CD14-positive monocyte (primary cell): ENCODE measurements around the gene HCCS. TPM values are rescaled to one million over a fixed set of nuclear protein-coding genes. Genes with fewer than 3 reads are reported as not detected.
A peak's percentile ranks its signal among the peaks of the same experiment; 100 is the strongest.

ENCODE experiments used
- DNase-seq, 3 donors: peaks; one replicate each; pipeline ENCODE4 v3.0.0-alpha.2; 2011 to 2022
- H2AFZ ChIP-seq: 2 replicates; pipeline ENCODE4 v1.6.0; 2012; ENCODE audit warnings: mild to moderate bottlenecking, low read depth, low read length, inconsistent platforms; ENCODE audit not compliant: insufficient read depth, poor library complexity, severe bottlenecking
- H3K27ac ChIP-seq, 2 donors: 1 replicate in 1 of 2; 2 replicates in 1 of 2; pipeline ENCODE4 v1.5.1; 2012 to 2013; ENCODE audit warnings: low read length in 2 of 2, control low read depth in 1 of 2, inconsistent platforms in 1 of 2, low read depth in 1 of 2, mild to moderate bottlenecking in 1 of 2
- H3K27me3 ChIP-seq, 2 donors: one replicate each; pipeline versions ENCODE4 v1.6.0 to v1.6.1; 2011 to 2013; ENCODE audit warnings: low read length in 2 of 2; ENCODE audit not compliant: control insufficient read depth in 2 of 2, insufficient read depth in 2 of 2
- H3K36me3 ChIP-seq, 2 donors: replicated peaks in 1 of 2; 1 replicate in 1 of 2; 2 replicates in 1 of 2; pipeline versions ENCODE4 v1.5.1 to v1.6.1; 2012 to 2013; ENCODE audit warnings: low read length in 2 of 2, control low read depth in 1 of 2, inconsistent platforms in 1 of 2, mild to moderate bottlenecking in 1 of 2; ENCODE audit not compliant: insufficient read depth in 2 of 2, control insufficient read depth in 1 of 2
- H3K4me1 ChIP-seq, 2 donors: 1 replicate in 1 of 2; 2 replicates in 1 of 2; pipeline versions ENCODE4 v1.5.1 to v1.6.1; 2012 to 2013; ENCODE audit warnings: low read length in 2 of 2, control low read depth in 1 of 2, inconsistent platforms in 1 of 2, mild to moderate bottlenecking in 1 of 2, moderate library complexity in 1 of 2; ENCODE audit not compliant: insufficient read depth in 2 of 2, control insufficient read depth in 1 of 2
- H3K4me2 ChIP-seq: replicated peaks from 2 replicates; pipeline ENCODE3; 2012; ENCODE audit warnings: low read length, moderate library complexity, mild to moderate bottlenecking; ENCODE audit not compliant: poor library complexity, severe bottlenecking; ENCODE audit errors: extremely low read depth
- H3K4me3 ChIP-seq, 3 experiments: fragments of 200-600 bp in 1 of 3; sonication (generic) in 1 of 3; replicated peaks in 1 of 3; 1 replicate in 2 of 3; 2 replicates in 1 of 3; pipeline ENCODE4 v1.5.1; 2011 to 2013; ENCODE audit warnings: low read length in 3 of 3, mild to moderate bottlenecking in 3 of 3, control low read depth in 2 of 3, low read depth in 2 of 3, inconsistent platforms in 1 of 3, moderate library complexity in 1 of 3
- H3K79me2 ChIP-seq: 2 replicates; pipeline ENCODE4 v1.6.0; 2012; ENCODE audit warnings: mild to moderate bottlenecking, control low read depth, inconsistent platforms, low read length, moderate library complexity; ENCODE audit not compliant: insufficient read depth
- H3K9ac ChIP-seq: 2 replicates; pipeline ENCODE4 v1.6.0; 2017; ENCODE audit warnings: low read length, mild to moderate bottlenecking; ENCODE audit not compliant: insufficient read depth, poor library complexity, severe bottlenecking
- H3K9me3 ChIP-seq, 2 donors: replicated peaks in 1 of 2; 1 replicate in 1 of 2; 2 replicates in 1 of 2; pipeline versions ENCODE4 v1.5.1 to v1.6.1; 2012 to 2013; ENCODE audit warnings: low read length in 2 of 2, control low read depth in 1 of 2; ENCODE audit not compliant: control insufficient read depth in 1 of 2, insufficient read depth in 1 of 2
- H4K20me1 ChIP-seq: 2 replicates; pipeline ENCODE4 v1.6.0; 2012; ENCODE audit warnings: mild to moderate bottlenecking, low read length, control low read depth, moderate library complexity; ENCODE audit not compliant: insufficient read depth
- H3K27ac Mint-ChIP-seq, 7 donors: one replicate each; pipeline ENCODE4 v1.8.0; 2020; ENCODE audit warnings: mild to moderate bottlenecking in 7 of 7, mixed read lengths in 7 of 7, moderate library complexity in 6 of 7, inconsistent platforms in 2 of 7
- H3K27me3 Mint-ChIP-seq, 3 donors: one replicate each; pipeline ENCODE4 v1.8.0; 2021 to 2022; ENCODE audit warnings: low read depth in 3 of 3, mild to moderate bottlenecking in 3 of 3, mixed read lengths in 3 of 3, moderate library complexity in 3 of 3, inconsistent platforms in 1 of 3
- H3K36me3 Mint-ChIP-seq, 2 donors: one replicate each; pipeline ENCODE4 v1.8.0; 2020; ENCODE audit warnings: mixed read lengths in 2 of 2, inconsistent platforms in 1 of 2, mild to moderate bottlenecking in 1 of 2
- H3K4me1 Mint-ChIP-seq: one replicate; pipeline ENCODE4 v1.8.0; 2020; ENCODE audit warnings: mild to moderate bottlenecking, mixed read lengths
- H3K4me3 Mint-ChIP-seq, 2 donors: one replicate each; pipeline ENCODE4 v1.8.0; 2020; ENCODE audit warnings: mild to moderate bottlenecking in 2 of 2, mixed read lengths in 2 of 2, moderate library complexity in 1 of 2
- H3K9me3 Mint-ChIP-seq, 7 donors: one replicate each; pipeline ENCODE4 v1.8.0; 2020 to 2022; ENCODE audit warnings: mixed read lengths in 7 of 7, mild to moderate bottlenecking in 6 of 7, moderate library complexity in 6 of 7, inconsistent platforms in 2 of 7
- CTCF ChIP-seq: fragments of 200-600 bp; IDR thresholded peaks from one replicate; pipeline ENCODE4 v1.8.0; 2022; ENCODE audit warnings: antibody characterized with exemption, mild to moderate bottlenecking
- WGBS: methylation state at CpG from one replicate; pipeline ENCODE4 v1.1.5; 2013; ENCODE audit warnings: missing lambda C conversion rate; ENCODE audit not compliant: insufficient coverage; 5-methylcytosine and 5-hydroxymethylcytosine counted together
- intact Hi-C, 2 donors: fragments of 100-400 bp; cut with micrococcal nuclease; formaldehyde crosslinking; loops; one replicate each; pipeline versions ENCODE4 v1.15.0 to v1.15.1; 2023
- polyA plus RNA-seq, 3 donors: library from polyadenylated mRNA; depleted of rRNA in 1 of 3; unstranded in 2 of 3; stranded (reverse) in 1 of 3; fragments of 300-500 nt in 2 of 3; fragments of >200 nt in 1 of 3; fragmentation: Illumina TruSeq in 2 of 3; gene quantifications; 1 replicate in 2 of 3; 2 replicates in 1 of 3; pipeline ENCODE4 v1.2.3, GENCODE V29; 2012 to 2021

The HCCS gene
- polyA plus RNA-seq, 3 donors: 15.2 to 52.2 (median 38.9) TPM

- intact Hi-C loops: loop anchor here in 1 of 2 donors (10.0 kb wide), 1 partner anchor 915 kb away; no protein-coding TSS in a partner anchor
- Mint-ChIP-seq H3K36me3 (peaks cover 8 to 9% of the 10 kb centered on the region in 2 donors), H3K4me3 (no peak overlapping the region), H3K4me1 (peaks cover 33% of the 10 kb centered on the region), H3K27me3 (peaks cover 0 to 2% (median 0%) of the 10 kb centered on the region in 3 donors), H3K9me3 (peaks cover 0 to 7% (median 0%) of the 10 kb centered on the region in 7 donors), H3K27ac (no peak overlapping the region)
- DNase-seq: no peak
- peaks cover 32 to 35% of the 10 kb centered on the region in 2 donors for H3K4me1 ChIP-seq
- WGBS: 100% methylated on average over 1 of the region's 2 CpGs
- no peak overlapping the region for H3K27ac ChIP-seq
- H4K20me1 ChIP-seq: no peaks in the 10 kb centered on the region
- no peak for TF ChIP-seq CTCF
- no peaks in the 10 kb centered on the region for H3K27me3 ChIP-seq
- H3K36me3 ChIP-seq: peaks cover 5 to 6% of the 10 kb centered on the region in 2 donors
- H3K4me2 ChIP-seq: no peak overlapping the region
- H3K4me3 ChIP-seq: no peak overlapping the region
- H2AFZ ChIP-seq: no peak overlapping the region
- no peak overlapping the region for H3K9ac ChIP-seq
- H3K9me3 ChIP-seq: no peaks in the 10 kb centered on the region
- H3K79me2 ChIP-seq: peaks cover 29% of the 10 kb centered on the region
These were observed 1.2 kb upstream of the HCCS start for GRCh38 chrX:11109968-11110367.

- H3K27me3 Mint-ChIP-seq: peaks cover 0 to 2% (median 0%) of the 10 kb centered on the region in 3 donors
- H3K9me3 Mint-ChIP-seq: peaks cover 0 to 7% (median 0%) of the 10 kb centered on the region in 7 donors
- Histone ChIP-seq H3K79me2 (peaks cover 30% of the 10 kb centered on the region), H3K4me2 (peak overlapping the region; percentile 64), H3K27me3 (no peaks in the 10 kb centered on the region), H3K9me3 (no peaks in the 10 kb centered on the region), H3K9ac (peak overlapping the region; percentile 91), H3K4me3 (peak overlapping the region; percentile 60 to 88 (median 71)), H3K27ac (peak overlapping the region; percentile 97 to 98), H3K36me3 (peaks cover 24 to 26% of the 10 kb centered on the region in 2 donors), H2AFZ (no peak overlapping the region), H3K4me1 (peaks cover 32 to 35% of the 10 kb centered on the region in 2 donors), H4K20me1 (no peaks in the 10 kb centered on the region)
- intact Hi-C loops: loop anchor here in 1 of 2 donors (10.0 kb wide), 1 partner anchor 917 kb away; no protein-coding TSS in a partner anchor
- H3K4me1 Mint-ChIP-seq: peaks cover 33% of the 10 kb centered on the region
- peaks cover 27 to 29% of the 10 kb centered on the region in 2 donors for H3K36me3 Mint-ChIP-seq
- no peak for DNase-seq
- TF ChIP-seq CTCF: no peak
- no CpG with 5 or more reads among the region's 9 CpGs for WGBS
- H3K4me3 Mint-ChIP-seq: peak overlapping the region; percentile 84 to 91
- peak overlapping the region; percentile 91 to 98 (median 96) for H3K27ac Mint-ChIP-seq
These were observed 815 bp downstream of the HCCS start for GRCh38 chrX:11111947-11112346.
